Measurements from ENCODE around the gene CEP112. TPM values are rescaled to one million over a fixed set of nuclear protein-coding genes. Genes with fewer than 3 reads are reported as not detected.

Gene CEP112
- polyA plus RNA-seq, 1 donor (not counting 4 experiments of a cell fraction or from before 2014, with no cell fraction given), result 2.6 TPM

DNA sequence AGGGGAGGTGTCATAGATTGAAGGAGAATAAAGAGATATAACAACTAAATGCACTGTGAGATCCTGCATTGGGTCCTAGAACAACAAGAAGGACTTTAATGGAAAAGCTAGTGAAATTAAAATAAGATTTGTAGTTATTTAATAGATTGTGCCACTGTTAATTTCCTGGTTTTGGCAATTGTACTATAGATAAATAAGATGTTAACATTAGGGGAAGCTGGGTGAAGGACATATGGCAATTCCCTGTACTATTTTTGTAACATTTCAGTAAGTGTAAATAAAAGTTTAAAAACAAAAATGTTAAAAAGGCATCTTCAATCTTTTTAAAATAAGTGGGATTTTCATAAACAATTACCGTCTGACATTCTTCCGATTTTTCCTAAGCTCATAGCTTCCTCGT is 372.1 kb downstream of the CEP112 start:
- no peak overlapping the region for H3K4me3 ChIP-seq (ENCODE audit: control insufficient read depth in 2 of 3, extremely low read depth in 1 of 3, insufficient read depth in 2 of 3, low read depth in 1 of 3, low read length in 3 of 3)
- no peak overlapping the region for H3K9ac ChIP-seq (ENCODE audit: control insufficient read depth, extremely low read depth, insufficient read depth, low read length)
- no peak overlapping the region for H2AFZ ChIP-seq (ENCODE audit: control insufficient read depth, low read length)
- H3K9me3 ChIP-seq (ENCODE audit: control insufficient read depth, low read depth, low read length), result no peaks in the 10 kb centered on the region
- H3K4me2 ChIP-seq (ENCODE audit: control insufficient read depth, extremely low read depth, insufficient read depth, low read depth, low read length), result no peak overlapping the region
- no peak overlapping the region for H3K27ac ChIP-seq (ENCODE audit: control insufficient read depth, insufficient read depth, low read length)
- no peak for DNase-seq (ENCODE audit: low read depth, low spot score)
- dilution Hi-C loops (cut with MboI; ENCODE audit: extremely low pct_ligation_motif_present, low sequenced_read_pairs), result no loop called here
- H3K79me2 ChIP-seq (ENCODE audit: control insufficient read depth, insufficient read depth, low read length), result no peaks in the 10 kb centered on the region
- no peaks in the 10 kb centered on the region for H4K20me1 ChIP-seq (ENCODE audit: control insufficient read depth, extremely low read depth, insufficient read depth, low read length)
- no peaks in the 10 kb centered on the region for H3K27me3 ChIP-seq (ENCODE audit: control insufficient read depth, extremely low read depth, insufficient read depth, low read length)
- TF ChIP-seq, protein P1, sequence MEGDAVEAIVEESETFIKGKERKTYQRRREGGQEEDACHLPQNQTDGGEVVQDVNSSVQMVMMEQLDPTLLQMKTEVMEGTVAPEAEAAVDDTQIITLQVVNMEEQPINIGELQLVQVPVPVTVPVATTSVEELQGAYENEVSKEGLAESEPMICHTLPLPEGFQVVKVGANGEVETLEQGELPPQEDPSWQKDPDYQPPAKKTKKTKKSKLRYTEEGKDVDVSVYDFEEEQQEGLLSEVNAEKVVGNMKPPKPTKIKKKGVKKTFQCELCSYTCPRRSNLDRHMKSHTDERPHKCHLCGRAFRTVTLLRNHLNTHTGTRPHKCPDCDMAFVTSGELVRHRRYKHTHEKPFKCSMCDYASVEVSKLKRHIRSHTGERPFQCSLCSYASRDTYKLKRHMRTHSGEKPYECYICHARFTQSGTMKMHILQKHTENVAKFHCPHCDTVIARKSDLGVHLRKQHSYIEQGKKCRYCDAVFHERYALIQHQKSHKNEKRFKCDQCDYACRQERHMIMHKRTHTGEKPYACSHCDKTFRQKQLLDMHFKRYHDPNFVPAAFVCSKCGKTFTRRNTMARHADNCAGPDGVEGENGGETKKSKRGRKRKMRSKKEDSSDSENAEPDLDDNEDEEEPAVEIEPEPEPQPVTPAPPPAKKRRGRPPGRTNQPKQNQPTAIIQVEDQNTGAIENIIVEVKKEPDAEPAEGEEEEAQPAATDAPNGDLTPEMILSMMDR (optimal IDR thresholded peaks at IDR 0.05 in 1 of 3, IDR thresholded peaks at IDR 0.05 in 1 of 3, conservative IDR thresholded peaks at IDR 0.05 in 1 of 3; ENCODE audit: extremely low read depth in 1 of 3, insufficient read depth in 2 of 3, low read length in 3 of 3), result no peak
- no peak for TF ChIP-seq EZH2 (IDR thresholded peaks at IDR 0.05; ENCODE audit: low read length)
- no peak for FAIRE-seq
- H3K36me3 ChIP-seq (ENCODE audit: control insufficient read depth in 2 of 2, extremely low read depth in 1 of 2, insufficient read depth in 2 of 2, low read length in 2 of 2), result no peaks in the 10 kb centered on the region
- no peaks in the 10 kb centered on the region for H3K9me1 ChIP-seq (ENCODE audit: control insufficient read depth, extremely low read depth, insufficient read depth, low read length)
- H3K4me1 ChIP-seq (ENCODE audit: control insufficient read depth, extremely low read depth, insufficient read depth, low read length), result no peaks in the 10 kb centered on the region

DNA sequence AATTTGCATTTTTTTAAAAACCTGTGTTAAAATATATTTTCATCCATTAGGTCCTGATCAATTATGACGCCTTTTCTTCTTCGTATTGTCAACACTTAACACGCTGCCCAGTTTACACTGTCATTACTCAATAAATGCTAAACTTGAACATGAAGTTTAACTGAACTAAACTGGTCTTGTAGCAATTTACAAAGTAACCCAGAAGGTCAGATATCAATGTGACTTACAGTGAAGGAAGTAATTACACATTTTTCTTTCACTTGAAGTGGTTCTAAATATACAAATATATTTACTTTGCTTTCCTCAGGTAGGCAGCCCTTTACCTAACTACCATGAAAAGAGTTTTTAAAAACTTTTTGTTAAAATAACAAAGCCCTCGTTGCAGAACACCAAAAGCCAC is 374.0 kb downstream of the CEP112 start:
- TF ChIP-seq, protein P1 (optimal IDR thresholded peaks at IDR 0.05 in 1 of 3, IDR thresholded peaks at IDR 0.05 in 1 of 3, conservative IDR thresholded peaks at IDR 0.05 in 1 of 3; ENCODE audit: extremely low read depth in 1 of 3, insufficient read depth in 2 of 3, low read length in 3 of 3), result no peak
- no peak for TF ChIP-seq EZH2 (IDR thresholded peaks at IDR 0.05; ENCODE audit: low read length)
- no peak overlapping the region for H3K4me2 ChIP-seq (ENCODE audit: control insufficient read depth, extremely low read depth, insufficient read depth, low read depth, low read length)
- H3K9me1 ChIP-seq (ENCODE audit: control insufficient read depth, extremely low read depth, insufficient read depth, low read length), result no peaks in the 10 kb centered on the region
- dilution Hi-C loops (cut with MboI; ENCODE audit: extremely low pct_ligation_motif_present, low sequenced_read_pairs), result no loop called here
- H3K9me3 ChIP-seq (ENCODE audit: control insufficient read depth, low read depth, low read length), result no peaks in the 10 kb centered on the region
- H4K20me1 ChIP-seq (ENCODE audit: control insufficient read depth, extremely low read depth, insufficient read depth, low read length), result no peaks in the 10 kb centered on the region
- FAIRE-seq (no peak), DNase-seq (ENCODE audit: low read depth, low spot score) (no peak)
- H2AFZ ChIP-seq (ENCODE audit: control insufficient read depth, low read length), result no peak overlapping the region
- H3K27ac ChIP-seq (ENCODE audit: control insufficient read depth, insufficient read depth, low read length), result no peak overlapping the region
- no peak overlapping the region for H3K9ac ChIP-seq (ENCODE audit: control insufficient read depth, extremely low read depth, insufficient read depth, low read length)
- no peaks in the 10 kb centered on the region for H3K27me3 ChIP-seq (ENCODE audit: control insufficient read depth, extremely low read depth, insufficient read depth, low read length)
- H3K79me2 ChIP-seq (ENCODE audit: control insufficient read depth, insufficient read depth, low read length), result no peaks in the 10 kb centered on the region
- no peak overlapping the region for H3K4me3 ChIP-seq (ENCODE audit: control insufficient read depth in 2 of 3, extremely low read depth in 1 of 3, insufficient read depth in 2 of 3, low read depth in 1 of 3, low read length in 3 of 3)
- H3K4me1 ChIP-seq (ENCODE audit: control insufficient read depth, extremely low read depth, insufficient read depth, low read length), result no peaks in the 10 kb centered on the region
- H3K36me3 ChIP-seq (ENCODE audit: control insufficient read depth in 2 of 2, extremely low read depth in 1 of 2, insufficient read depth in 2 of 2, low read length in 2 of 2), result no peaks in the 10 kb centered on the region

All from keratinocyte (primary cell).